Measurements from ENCODE around the gene TANGO2.

Gene TANGO2

GRCh38 chr22:20105456-20106204, 84.7 kb downstream of the TANGO2 start:
- DNase-seq (ENCODE audit: low read depth, low spot score): no peak

DNA sequence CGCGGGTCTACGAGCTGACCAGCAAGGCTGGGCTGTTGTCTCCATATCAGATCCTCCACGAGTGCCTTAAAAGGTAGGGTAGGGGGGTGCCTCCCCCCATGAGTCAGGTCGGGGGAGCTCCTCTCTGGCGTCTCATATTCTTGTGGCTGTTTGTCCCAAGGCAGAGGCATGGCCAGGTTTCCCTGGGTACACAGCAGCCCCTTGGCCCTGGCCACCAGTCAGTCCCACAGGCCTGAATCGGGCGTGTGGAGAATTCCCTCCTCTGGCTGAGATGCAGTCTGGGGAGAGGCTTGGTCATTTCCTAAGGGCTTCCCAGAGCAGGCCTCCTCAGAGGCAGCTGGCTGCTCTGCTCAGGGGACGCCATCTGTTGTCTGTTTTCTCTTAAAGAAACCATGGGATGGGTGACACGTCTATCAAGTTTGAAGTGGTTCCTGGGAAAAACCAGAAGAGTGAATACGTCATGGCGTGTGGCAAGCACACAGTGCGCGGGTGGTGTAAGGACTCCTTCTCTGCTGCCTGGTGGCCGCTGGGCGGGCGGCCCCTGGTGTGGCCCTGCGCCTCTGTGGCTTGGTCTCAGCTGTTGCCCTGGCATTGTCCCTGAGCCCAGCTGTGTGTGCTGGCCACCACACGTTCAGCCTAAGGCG, 85.4 kb downstream of the TANGO2 start:
- DNase-seq (ENCODE audit: low read depth, low spot score): no peak

DNA sequence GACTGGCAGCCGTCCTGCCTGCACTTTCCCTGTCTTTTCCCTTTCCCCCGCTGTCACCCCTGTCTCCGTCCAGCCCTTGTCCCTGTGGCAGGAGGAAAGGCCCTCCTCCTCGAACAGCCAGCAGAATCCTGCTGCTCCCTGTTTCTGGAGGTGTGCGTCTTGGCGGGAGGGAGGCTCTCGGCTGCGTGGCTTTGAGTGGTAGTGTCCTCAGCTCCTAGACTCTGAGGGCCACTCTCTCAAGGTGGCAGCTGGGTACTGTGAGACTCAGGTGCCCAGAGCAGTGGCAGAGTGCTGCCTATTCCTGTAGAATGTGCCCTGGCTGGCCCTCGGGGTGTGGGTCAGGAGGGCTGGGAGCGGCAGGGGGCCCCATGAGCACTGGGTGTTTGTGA, 85.9 kb downstream of the TANGO2 start:
- no peak for DNase-seq (ENCODE audit: low read depth, low spot score)

DNA sequence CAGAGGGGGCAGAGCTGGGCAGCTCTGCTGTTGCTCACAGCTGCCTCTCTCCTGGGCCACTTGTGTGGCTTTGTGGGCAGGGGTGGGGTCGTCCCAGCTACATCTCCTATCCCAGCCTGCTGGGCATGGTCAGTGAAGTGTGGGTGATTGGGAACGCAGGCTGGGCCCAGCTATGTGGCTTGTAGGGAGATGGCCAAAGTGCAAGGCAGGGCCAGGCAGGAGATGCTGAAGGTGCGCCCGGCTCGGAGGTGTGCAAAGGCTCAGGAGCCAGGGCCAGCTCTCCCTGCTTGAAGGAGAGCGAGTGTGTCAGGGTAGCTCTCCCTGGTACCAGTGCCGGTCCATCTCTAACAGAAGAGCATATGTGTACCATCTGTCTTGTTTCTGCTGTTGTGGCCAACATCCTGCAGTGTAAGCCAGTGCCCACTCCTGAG, 86.6 kb downstream of the TANGO2 start:
- DNase-seq (ENCODE audit: low read depth, low spot score): no peak

GRCh38 chr22:20107951-20108756, 87.2 kb downstream of the TANGO2 start:
- DNase-seq (ENCODE audit: low read depth, low spot score): no peak

DNA sequence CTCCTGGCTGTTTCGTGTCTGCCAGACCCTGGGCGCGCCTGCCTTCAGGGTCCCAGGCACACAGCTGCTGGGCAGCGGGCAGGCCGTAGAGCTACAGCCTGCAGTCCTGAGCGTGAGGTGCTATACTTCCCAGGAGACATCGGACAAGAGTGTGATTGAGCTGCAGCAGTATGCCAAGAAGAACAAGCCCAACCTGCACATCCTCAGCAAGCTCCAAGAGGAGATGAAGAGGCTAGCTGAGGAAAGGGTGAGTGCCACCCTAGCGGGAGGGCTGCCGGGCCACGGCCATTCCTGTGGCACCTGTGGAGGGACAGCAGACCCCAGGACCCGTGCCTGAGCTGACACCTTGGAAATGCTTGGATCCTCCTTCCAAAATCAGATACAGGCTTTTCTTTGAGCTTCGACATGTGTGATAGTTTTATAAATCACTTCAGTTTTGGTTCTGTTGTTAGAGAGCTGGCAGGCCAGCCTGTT, 87.9 kb downstream of the TANGO2 start:
- no peak for DNase-seq (ENCODE audit: low read depth, low spot score)

- no peak for DNase-seq (ENCODE audit: low read depth, low spot score)
Measured at GRCh38 chr22:20109411-20110358, 88.8 kb downstream of the TANGO2 start.

DNA sequence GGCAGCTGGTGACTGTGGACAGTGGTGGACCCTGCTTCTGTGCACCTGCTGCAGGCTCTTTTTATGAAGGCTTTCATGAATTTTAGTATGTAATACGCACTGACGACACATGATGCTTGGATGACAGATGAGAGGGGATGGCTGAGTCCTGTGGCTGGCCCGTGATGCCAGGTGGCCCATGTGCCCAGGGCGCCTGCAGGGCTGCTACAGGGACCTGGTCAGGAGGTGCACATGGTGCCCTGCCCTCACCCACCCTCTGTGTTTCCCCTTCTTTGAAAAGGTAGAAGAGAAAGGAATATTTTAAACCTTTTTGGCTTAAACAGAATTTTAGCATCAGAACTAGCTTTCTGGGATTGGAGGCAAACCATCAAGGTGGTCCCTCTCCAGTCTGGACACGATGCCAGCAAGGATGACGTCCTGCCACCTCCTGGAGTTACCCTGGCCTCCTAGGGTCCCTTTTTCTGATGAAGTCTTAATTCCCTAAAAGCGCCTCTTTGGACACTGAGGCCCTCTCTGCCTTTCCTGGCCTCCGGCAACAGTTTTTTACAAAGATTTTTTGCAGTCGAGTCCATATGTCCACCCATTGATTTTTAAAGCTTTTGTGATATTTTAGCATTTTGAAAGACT, 89.6 kb downstream of the TANGO2 start:
- no peak for DNase-seq (ENCODE audit: low read depth, low spot score)

DNA sequence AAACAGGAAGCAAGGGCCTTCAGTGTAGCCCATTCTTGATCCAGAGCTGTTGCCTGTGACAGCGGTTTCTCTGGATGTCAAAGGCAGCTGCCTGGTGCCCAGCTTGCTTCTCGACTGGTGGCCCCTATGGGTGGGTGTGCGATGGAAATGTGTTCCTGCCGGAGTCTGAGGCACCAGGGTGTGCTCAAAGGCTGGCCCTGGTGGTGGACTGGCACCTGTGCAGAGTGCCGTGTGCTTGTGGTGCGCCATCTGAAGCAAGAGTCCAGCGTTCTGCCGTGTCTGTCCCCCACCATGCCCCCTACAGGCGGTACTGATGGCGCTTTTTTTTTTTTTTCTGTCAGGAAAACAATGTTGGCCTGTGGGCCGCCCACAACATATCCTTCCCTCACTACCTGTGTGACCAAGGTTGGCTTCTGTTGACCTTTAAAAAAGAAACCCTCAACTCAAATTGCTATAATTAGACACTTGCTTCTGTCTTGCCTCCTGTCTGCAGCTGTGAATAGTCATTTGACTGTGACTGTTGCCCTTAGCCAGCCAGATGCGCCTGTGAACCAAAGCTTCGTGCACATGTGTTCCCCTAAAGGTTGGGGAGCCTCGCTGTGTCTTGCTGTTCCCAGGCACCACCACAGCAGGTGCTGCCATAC, 90.3 kb downstream of the TANGO2 start:
- DNase-seq (ENCODE audit: low read depth, low spot score): no peak

DNA sequence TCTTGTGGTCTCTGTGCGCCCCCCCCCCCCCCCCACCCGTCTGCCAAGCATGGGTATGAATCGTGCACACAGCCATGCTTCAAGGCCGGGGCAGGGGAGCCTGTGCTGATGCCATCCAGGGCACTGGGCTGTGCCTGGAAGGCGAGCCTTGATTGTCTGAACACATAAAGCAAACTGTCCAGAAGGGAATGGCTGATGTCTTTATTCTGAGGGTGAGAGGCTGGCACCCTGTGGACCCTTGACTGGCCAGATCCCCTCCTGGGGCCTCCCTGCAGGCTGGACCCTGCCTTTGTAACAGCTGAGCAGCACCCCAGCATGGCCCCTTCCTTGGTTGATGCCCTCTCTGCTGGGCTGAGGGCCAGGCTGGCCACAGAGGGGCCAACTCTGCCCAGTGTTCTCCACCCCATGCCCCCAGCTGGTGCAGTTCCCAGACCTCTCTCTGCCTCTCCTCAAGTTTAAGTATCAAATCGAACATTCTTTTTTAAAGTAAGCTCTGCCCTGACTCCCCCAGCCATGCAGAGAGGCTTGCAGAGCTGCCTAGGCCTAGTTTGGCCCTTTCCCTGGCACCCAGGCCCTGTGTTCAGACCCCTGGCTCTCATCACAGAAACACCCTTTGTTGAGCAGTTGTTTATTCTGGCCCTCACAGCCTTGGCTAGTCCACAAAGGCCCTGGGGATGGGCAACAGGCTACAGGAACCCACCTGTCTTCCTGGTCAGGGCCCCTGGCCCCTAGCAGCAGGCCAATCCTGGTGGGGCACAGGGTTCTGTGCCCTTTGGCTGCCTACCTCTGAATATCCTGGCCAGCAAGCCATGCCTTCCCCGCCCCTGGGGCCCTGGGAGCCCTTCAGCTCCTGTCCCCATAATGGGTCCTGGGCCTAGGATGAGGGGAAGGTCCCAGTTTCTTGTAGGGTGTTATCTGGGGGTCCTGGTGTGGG, 91.0 kb downstream of the TANGO2 start:
- DNase-seq (ENCODE audit: low read depth, low spot score): no peak

- no peak for DNase-seq (ENCODE audit: low read depth, low spot score)
Measured at GRCh38 chr22:20112623-20113511, 92.0 kb downstream of the TANGO2 start.

- no peak for DNase-seq (ENCODE audit: low read depth, low spot score)
Measured at GRCh38 chr22:20113551-20114310, 92.8 kb downstream of the TANGO2 start.

GRCh38 chr22:20114506-20115475, 93.9 kb downstream of the TANGO2 start:
- no peak for DNase-seq (ENCODE audit: low read depth, low spot score)

- no peak for DNase-seq (ENCODE audit: low read depth, low spot score)
Measured at GRCh38 chr22:20115691-20116375, 94.9 kb downstream of the TANGO2 start, which contains the start of gene RANBP1. Gene RANBP1 (plus strand): TSS chr22:20116104. CDS start chr22:20116185, 81 bp downstream.

DNA sequence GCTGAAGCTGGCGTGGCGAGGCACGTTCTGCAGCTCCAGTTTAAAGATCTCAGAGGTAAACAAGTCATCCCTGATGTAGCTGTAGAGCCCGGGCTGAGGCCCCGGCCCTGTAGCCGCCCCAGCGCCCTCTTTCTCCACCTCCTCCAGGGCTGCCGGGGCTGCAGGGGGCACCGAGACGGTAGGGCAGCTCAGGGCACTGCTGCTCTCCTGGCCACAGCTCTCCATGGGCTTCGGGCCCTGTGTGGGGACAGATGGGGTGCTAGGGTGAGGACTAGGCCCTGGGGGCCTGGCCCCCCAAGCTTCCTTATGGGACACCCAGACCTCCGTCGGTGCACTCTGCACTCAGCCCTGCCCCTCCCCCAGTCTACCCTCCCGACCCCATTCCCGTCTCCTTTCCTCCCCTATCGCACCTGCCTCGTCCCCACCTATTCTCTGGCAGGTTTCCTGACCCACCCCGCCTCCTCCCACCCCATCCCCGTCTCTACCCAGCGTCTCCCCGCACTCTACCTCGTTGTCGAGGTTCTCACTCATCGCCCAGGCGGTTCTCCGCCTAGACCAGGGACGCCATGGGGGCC, 95.6 kb downstream of the TANGO2 start:
- DNase-seq (ENCODE audit: low read depth, low spot score): no peak
